H1 (cell line): ENCODE results near the gene NSD2. TPM values are rescaled to one million over a fixed set of nuclear protein-coding genes. Genes with fewer than 3 reads are reported as not detected.
A peak's percentile ranks its signal among the peaks of the same experiment; 100 is the strongest.

ENCODE experiments used
- CTCF ChIA-PET: fragments of 300-600 bp; sonication (Branson Sonifier 250); formaldehyde crosslinking; loops from one replicate; lab custom pipeline; 2021; ENCODE audit not compliant: partially characterized antibody; lab: Charles Lee
- POLR2A ChIA-PET: fragments of 300-600 bp; sonication (Branson Sonifier 250); formaldehyde crosslinking; loops from one replicate; lab custom pipeline; 2021; ENCODE audit warnings: inconsistent platforms; ENCODE audit not compliant: partially characterized antibody; lab: Charles Lee
- DNase-seq, 2 experiments: peaks; one replicate each; pipeline versions ENCODE4 v3.0.0 to v3.0.0-alpha.2; 2010 to 2022; ENCODE audit warnings: low spot score in 2 of 2, low read depth in 1 of 2, mixed read lengths in 1 of 2
- FAIRE-seq: peaks from 2 replicates; lab custom pipeline; 2011; peaks lifted over from hg19 to GRCh38; lab: Jason Lieb, UNC
- H2AFZ ChIP-seq: 2 replicates; pipeline ENCODE4 v1.8.1; 2012; ENCODE audit warnings: low read length, inconsistent platforms
- H2AK5ac ChIP-seq: 2 replicates; pipeline ENCODE4 v1.6.1; 2013; ENCODE audit warnings: low read depth, low read length
- H2BK120ac ChIP-seq: replicated peaks from 2 replicates; pipeline ENCODE3; 2013; ENCODE audit warnings: low read depth, low read length, inconsistent platforms
- H2BK12ac ChIP-seq: 2 replicates; pipeline ENCODE4 v1.6.1; 2013; ENCODE audit warnings: low read depth, low read length
- H2BK15ac ChIP-seq: 2 replicates; pipeline ENCODE4 v1.6.1; 2013; ENCODE audit warnings: low read length
- H2BK20ac ChIP-seq: 2 replicates; pipeline ENCODE4 v1.6.1; 2013; ENCODE audit warnings: low read length
- H2BK5ac ChIP-seq: 2 replicates; pipeline ENCODE4 v1.6.1; 2013; ENCODE audit warnings: low read depth, low read length
- H3K14ac ChIP-seq: 2 replicates; pipeline ENCODE4 v1.6.1; 2013; ENCODE audit warnings: inconsistent platforms; ENCODE audit not compliant: insufficient read length
- H3K18ac ChIP-seq: 2 replicates; pipeline ENCODE4 v1.6.1; 2013; ENCODE audit warnings: low read length; ENCODE audit errors: extremely low read depth
- H3K23ac ChIP-seq: 2 replicates; pipeline ENCODE4 v1.6.1; 2013; ENCODE audit warnings: inconsistent platforms; ENCODE audit not compliant: insufficient read length
- H3K23me2 ChIP-seq: 2 replicates; pipeline ENCODE4 v1.6.1; 2013; ENCODE audit warnings: low read depth, low read length
- H3K27ac ChIP-seq: 2 replicates; pipeline ENCODE4 v1.6.1; 2011; ENCODE audit warnings: low read depth, low read length, inconsistent platforms
- H3K27me3 ChIP-seq, 4 experiments: replicated peaks in 1 of 4; 1 replicate in 1 of 4; 2 replicates in 3 of 4; pipeline versions ENCODE4 v1.6.1 to v1.8.1; 2011 to 2013; ENCODE audit warnings: low read length in 3 of 4, mild to moderate bottlenecking in 3 of 4, inconsistent platforms in 2 of 4, mixed read lengths in 2 of 4, moderate library complexity in 1 of 4; ENCODE audit not compliant: control insufficient read depth in 3 of 4, insufficient read depth in 3 of 4; ENCODE audit errors: extremely low read depth in 1 of 4
- H3K36me3 ChIP-seq, 4 experiments: 2 replicates each; pipeline versions ENCODE4 v1.6.1 to v1.8.1; 2011 to 2013; ENCODE audit warnings: mild to moderate bottlenecking in 4 of 4, low read length in 3 of 4, moderate library complexity in 2 of 4, control low read depth in 1 of 4, inconsistent platforms in 1 of 4; ENCODE audit not compliant: insufficient read depth in 4 of 4, control insufficient read depth in 2 of 4
- H3K4ac ChIP-seq: replicated peaks from 2 replicates; pipeline ENCODE3; 2013; ENCODE audit warnings: low read length, low read depth, mixed read lengths, inconsistent platforms; ENCODE audit not compliant: insufficient read length
- H3K4me1 ChIP-seq, 4 experiments: replicated peaks in 1 of 4; 1 replicate in 1 of 4; 2 replicates in 3 of 4; pipeline versions ENCODE4 v1.6.1 to v1.8.1; 2011 to 2013; ENCODE audit warnings: low read length in 3 of 4, inconsistent platforms in 2 of 4, mixed read lengths in 1 of 4; ENCODE audit not compliant: insufficient read depth in 4 of 4, control insufficient read depth in 3 of 4
- H3K4me2 ChIP-seq, 2 experiments: 2 replicates each; pipeline versions ENCODE4 v1.6.1 to v1.8.1; 2011 to 2013; ENCODE audit warnings: low read depth in 2 of 2, low read length in 2 of 2, control low read depth in 1 of 2, inconsistent platforms in 1 of 2, mild to moderate bottlenecking in 1 of 2; ENCODE audit not compliant: insufficient read depth in 1 of 2
- H3K4me3 ChIP-seq, 4 experiments: fragments of 200-600, 300-600 bp in 1 of 4; sonication (generic), shearing (Covaris generic), sonication (Bioruptor Twin) in 1 of 4; 2 replicates each; pipeline versions ENCODE4 v1.5.1 to v1.8.1; 2011 to 2016; ENCODE audit warnings: low read length in 4 of 4, low read depth in 3 of 4, control low read depth in 2 of 4, inconsistent platforms in 2 of 4, mild to moderate bottlenecking in 2 of 4, mixed read lengths in 1 of 4, moderate library complexity in 1 of 4; ENCODE audit not compliant: insufficient read depth in 2 of 4; ENCODE audit errors: extremely low read depth in 1 of 4
- H3K56ac ChIP-seq: replicated peaks from 2 replicates; pipeline ENCODE3; 2013; ENCODE audit warnings: low read depth, mild to moderate bottlenecking, mixed read lengths, low read length, inconsistent platforms; ENCODE audit not compliant: insufficient read length
- H3K79me1 ChIP-seq: 2 replicates; pipeline ENCODE4 v1.6.1; 2013; ENCODE audit warnings: low read depth, low read length, control low read depth
- H3K79me2 ChIP-seq, 2 experiments: 2 replicates each; pipeline versions ENCODE4 v1.6.1 to v1.8.1; 2012 to 2013; ENCODE audit warnings: low read length in 2 of 2, mild to moderate bottlenecking in 2 of 2, inconsistent platforms in 1 of 2; ENCODE audit not compliant: insufficient read depth in 2 of 2, control insufficient read depth in 1 of 2
- H3K9ac ChIP-seq, 4 experiments: replicated peaks in 1 of 4; 1 replicate in 1 of 4; 2 replicates in 3 of 4; pipeline versions ENCODE4 v1.6.1 to v1.8.1; 2011 to 2013; ENCODE audit warnings: low read depth in 3 of 4, low read length in 3 of 4, control low read depth in 2 of 4, mild to moderate bottlenecking in 2 of 4, moderate library complexity in 2 of 4, inconsistent platforms in 1 of 4; ENCODE audit errors: extremely low read depth in 1 of 4
- H3K9me3 ChIP-seq, 2 experiments: 2 replicates each; pipeline versions ENCODE4 v1.6.1 to v1.8.1; 2012 to 2013; ENCODE audit warnings: mild to moderate bottlenecking in 2 of 2, moderate library complexity in 2 of 2, control low read depth in 1 of 2, inconsistent platforms in 1 of 2, low read depth in 1 of 2, low read length in 1 of 2, mixed read lengths in 1 of 2; ENCODE audit not compliant: insufficient read depth in 2 of 2
- H4K20me1 ChIP-seq, 2 experiments: replicated peaks in 1 of 2; 2 replicates each; pipeline versions ENCODE3 to v1.8.1; 2011 to 2013; ENCODE audit warnings: inconsistent platforms in 2 of 2, low read length in 2 of 2, mild to moderate bottlenecking in 1 of 2; ENCODE audit not compliant: insufficient read depth in 2 of 2, control insufficient read depth in 1 of 2
- H4K5ac ChIP-seq: 2 replicates; pipeline ENCODE4 v1.6.1; 2013; ENCODE audit warnings: low read length, low read depth, mixed read lengths, inconsistent platforms; ENCODE audit not compliant: insufficient read length
- H4K8ac ChIP-seq: 2 replicates; pipeline ENCODE4 v1.8.0; 2013; ENCODE audit warnings: mild to moderate bottlenecking, moderate library complexity, low read length, inconsistent platforms; ENCODE audit not compliant: insufficient read depth; ENCODE audit errors: extremely low read depth
- H4K91ac ChIP-seq: replicated peaks from 2 replicates; pipeline ENCODE3; 2013; ENCODE audit warnings: low read length, mixed read lengths, inconsistent platforms; ENCODE audit not compliant: insufficient read length
- CREB1 ChIP-seq: IDR thresholded peaks from 2 replicates; pipeline ENCODE4 v1.6.1; 2012; ENCODE audit warnings: inconsistent platforms
- E2F6 ChIP-seq: IDR thresholded peaks from 2 replicates; pipeline ENCODE4 v1.6.1; 2012; ENCODE audit warnings: inconsistent platforms
- EP300 ChIP-seq, 2 experiments: IDR thresholded peaks; 1 replicate in 1 of 2; 2 replicates in 1 of 2; pipeline ENCODE4 v1.6.1; 2011 to 2012; ENCODE audit warnings: low read depth in 2 of 2, low read length in 2 of 2, mild to moderate bottlenecking in 2 of 2, borderline replicate concordance in 1 of 2, inconsistent platforms in 1 of 2, moderate library complexity in 1 of 2
- EZH2 ChIP-seq: fragments of 200-600 bp; sonication (generic); IDR thresholded peaks from 2 replicates; pipeline ENCODE4 v1.7.1; 2012; ENCODE audit warnings: low read depth, mild to moderate bottlenecking, moderate library complexity, low read length, inconsistent platforms; ENCODE audit not compliant: severe bottlenecking
- HDAC2 ChIP-seq, 2 experiments: fragments of 300-600 bp in 1 of 2; sonication (generic) in 1 of 2; IDR thresholded peaks; 2 replicates each; pipeline ENCODE4 v1.6.1; 2011 to 2012; ENCODE audit warnings: low read depth in 2 of 2, low read length in 2 of 2, mild to moderate bottlenecking in 2 of 2, moderate library complexity in 2 of 2, borderline replicate concordance in 1 of 2, inconsistent platforms in 1 of 2
- KDM4A ChIP-seq: IDR thresholded peaks from one replicate; pipeline ENCODE4 v1.7.1; 2012; ENCODE audit warnings: low read depth, mild to moderate bottlenecking, moderate library complexity, low read length, inconsistent platforms; ENCODE audit not compliant: severe bottlenecking
- PHF8 ChIP-seq: fragments of 200-600 bp; sonication (generic); conservative IDR thresholded peaks from 2 replicates; pipeline ENCODE4 v1.7.1; 2012; ENCODE audit warnings: low read depth, mild to moderate bottlenecking, inconsistent platforms, low read length, moderate library complexity
- SP1 ChIP-seq: IDR thresholded peaks from 2 replicates; pipeline ENCODE4 v1.6.1; 2011; ENCODE audit warnings: low read depth, low read length
- TAF1 ChIP-seq: IDR thresholded peaks from 2 replicates; pipeline ENCODE4 v1.6.1; 2011; ENCODE audit warnings: mild to moderate bottlenecking, low read depth, low read length
- WGBS, 2 experiments: shearing (Covaris generic) in 1 of 2; methylation state at CpG; one replicate each; pipeline versions ENCODE4 v1.1.6 to v1.1.7; 2013 to 2015; ENCODE audit warnings: low lambda C conversion rate in 2 of 2, mixed read lengths in 2 of 2, inconsistent platforms in 1 of 2, low coverage in 1 of 2, missing lambda C conversion rate in 1 of 2; ENCODE audit not compliant: insufficient replicate concordance in 2 of 2, insufficient coverage in 1 of 2, insufficient read length in 1 of 2; ENCODE audit errors: extremely low coverage in 1 of 2, missing lambda C conversion rate in 1 of 2; 5-methylcytosine and 5-hydroxymethylcytosine counted together
- polyA plus RNA-seq, 7 experiments: library from polyadenylated mRNA; depleted of rRNA in 3 of 7; stranded (reverse) in 5 of 7; unstranded in 2 of 7; fragments of >200 nt in 5 of 7; fragments of 200-250 nt in 2 of 7; gene quantifications; 1 replicate in 5 of 7; 2 replicates in 1 of 7; 4 replicates in 1 of 7; pipeline versions ENCODE4 v1.2.1 to v1.2.3, GENCODE V29; 2011 to 2013; ENCODE audit warnings: missing spikeins in 2 of 7, mixed read lengths in 2 of 7
- total RNA-seq: library from RNA; stranded (reverse); fragmentation: NEBNext Ultra II Directional; extraction: Animal tissue kit (Norgen Biotek cat#: 25700); gene quantifications from 2 replicates; pipeline ENCODE4 v1.2.1, GENCODE V29; 2021

NSD2 gene
- total and polyA plus RNA-seq, 2 of the 8 experiments (the other 6 are each of a cell fraction or from before 2014, with no cell fraction given) = 26.7 to 129 TPM

DNA sequence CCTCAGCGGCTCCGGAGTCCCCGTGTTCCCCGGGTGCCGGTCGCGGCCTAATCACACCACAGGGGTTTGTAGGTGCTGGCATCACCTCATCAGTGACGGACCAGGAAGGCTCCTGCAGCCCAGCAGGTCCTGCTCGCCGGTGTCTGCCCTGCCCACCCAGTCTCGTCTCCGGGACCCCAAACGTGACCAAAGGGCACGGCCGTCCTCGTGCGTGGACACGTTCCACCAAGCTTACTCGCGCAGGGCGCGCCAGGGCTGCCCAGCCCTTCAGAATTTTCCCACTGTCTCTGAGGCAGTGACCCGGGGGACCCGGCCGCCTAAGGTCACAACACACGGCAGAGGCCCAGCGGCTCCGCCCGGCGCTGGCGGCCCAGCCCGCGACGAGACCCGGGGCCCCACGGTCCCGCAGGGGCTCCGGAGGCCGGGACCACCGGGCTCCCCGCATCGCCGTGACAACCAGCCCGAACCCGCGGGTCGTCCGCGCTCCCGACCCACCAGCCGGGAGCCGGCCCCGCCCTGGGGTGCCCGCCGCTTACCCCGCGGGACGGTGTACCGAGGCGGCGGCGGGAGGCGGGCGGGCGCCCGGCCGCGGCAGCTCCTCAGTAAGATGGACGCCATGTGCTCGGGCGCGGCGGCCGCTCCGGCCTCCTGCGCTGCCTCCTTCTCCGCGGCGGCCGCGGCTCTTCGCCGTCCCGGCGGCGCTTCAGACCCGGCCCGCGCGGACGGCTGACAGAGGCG lies 15.7 kb upstream of the NSD2 start:
- peak overlapping the region; percentile 61 to 79 (median 72) for H3K4me3 ChIP-seq
- no peak overlapping the region for H2BK120ac ChIP-seq
- H3K9ac ChIP-seq = peak overlapping the region; percentile 48 to 74 (median 64); a peak in 6 of 7 replicates
- H3K14ac ChIP-seq = no peak overlapping the region
- no peaks in the 10 kb centered on the region for H3K9me3 ChIP-seq
- no peak overlapping the region; the same call in 1 of the 2 replicates for H3K27ac ChIP-seq
- no peak overlapping the region for H2BK15ac ChIP-seq
- H2BK12ac ChIP-seq = no peak overlapping the region
- WGBS, 2 experiments = 3% methylated on average over 53 of the region's 92 CpGs; no CpG with 5 or more reads in 1 of the 2 experiments
- peaks cover 0 to 30% of the 10 kb centered on the region in 2 experiments; a peak in 3 of 4 replicates for H3K79me2 ChIP-seq
- no peak overlapping the region for H2BK5ac ChIP-seq
- no peak overlapping the region for H3K18ac ChIP-seq
- no peak overlapping the region for H3K23ac ChIP-seq
- H3K4me2 ChIP-seq = peak overlapping the region; percentile 91 to 99
- H3K4ac ChIP-seq = no peak overlapping the region
- H2AFZ ChIP-seq = 0 out of 2 replicates have a peak overlapping the region, but pooled peaks have one; percentile 47
- DNase-seq (peak in 1 of 2 experiments; percentile 57), FAIRE-seq (no peak)
- peak overlapping the region; percentile 89 for H4K8ac ChIP-seq
- H4K91ac ChIP-seq = no peak overlapping the region
- peaks cover 27 to 44% (median 40%) of the 10 kb centered on the region in 4 experiments for H3K27me3 ChIP-seq
- POLR2A ChIA-PET = interaction anchor here (0.6 to 1.7 kb wide), 10 partner anchors 8 to 668 kb away, joined by 3 to 5 read pairs (median 3); partner anchors contain the start of gene NSD2
- no peak overlapping the region for H2AK5ac ChIP-seq
- peaks cover 0 to 14% (median 7%) of the 10 kb centered on the region in 4 experiments; a peak in 5 of 7 replicates for H3K4me1 ChIP-seq
- H2BK20ac ChIP-seq = no peak overlapping the region
- no peaks in the 10 kb centered on the region; a peak in 1 of 8 replicates for H3K36me3 ChIP-seq
- H3K23me2 ChIP-seq = peaks cover 12% of the 10 kb centered on the region
- peaks cover 20% of the 10 kb centered on the region for H3K79me1 ChIP-seq
- H4K20me1 ChIP-seq = peaks cover 24 to 33% of the 10 kb centered on the region in 2 experiments
- no peak overlapping the region for H4K5ac ChIP-seq
- CTCF ChIA-PET = interaction anchor here (0.7 to 2.9 kb wide), 5 partner anchors 22 to 201 kb away, joined by 3 to 17 read pairs (median 3); no protein-coding TSS in a partner anchor
- no peak overlapping the region for H3K56ac ChIP-seq
- TF ChIP-seq E2F6 (0 out of 2 replicates have a peak, but pooled peaks have one; percentile 16), CREB1 (peak; percentile 24; the same call in 1 of the 2 replicates), SP1 (no peak), EP300 (IDR thresholded peaks at IDR 0.05; ENCODE audit: borderline replicate concordance in 1 of 2, low read depth in 2 of 2, low read length in 2 of 2) (no peak), KDM4A (peak; percentile 70), EZH2 (no peak), HDAC2 (IDR thresholded peaks at IDR 0.05; ENCODE audit: borderline replicate concordance in 1 of 2, low read depth in 2 of 2, low read length in 2 of 2) (0 out of 4 replicates have a peak, but pooled peaks of 1 of the 2 experiments have one; percentile 30), PHF8 (peak; percentile 62), TAF1 (peak; percentile 48; the same call in 1 of the 2 replicates)
